NCI-H69 (cell line): ENCODE measurements around the gene GLT8D2.
"Not testable (repeated sequence)": the region's sequence is repeated elsewhere in the genome, so short reads cannot be mapped to it uniquely, and the experiment has no call there.

Source experiments
- DNase-seq: peaks from one replicate; lab custom pipeline; 2025; lab: John Stamatoyannopoulos, UW

GLT8D2 gene

GRCh38 chr12:104050436-104050835, 449 bp upstream of the GLT8D2 start:
- peak; percentile 61 for DNase-seq

GRCh38 chr12:104049278-104049902, 597 bp downstream of the GLT8D2 start:
- no peak for DNase-seq

GRCh38 chr12:104048811-104049210, 1.2 kb downstream of the GLT8D2 start:
- DNase-seq, result peak; percentile 23

- DNase-seq, result no peak
Observed at GRCh38 chr12:104048162-104048561, 1.8 kb downstream of the GLT8D2 start.

GRCh38 chr12:104046306-104046705, 3.7 kb downstream of the GLT8D2 start:
- no peak for DNase-seq

- DNase-seq, result no peak
Observed at GRCh38 chr12:104044158-104044557, 5.8 kb downstream of the GLT8D2 start.

- no peak for DNase-seq
Observed at GRCh38 chr12:104042580-104042979, 7.4 kb downstream of the GLT8D2 start.

- DNase-seq, result not testable (repeated sequence)
Observed at GRCh38 chr12:104039769-104040168, 10.2 kb downstream of the GLT8D2 start.

- not testable (repeated sequence) for DNase-seq
Observed at GRCh38 chr12:104036143-104036542, 13.8 kb downstream of the GLT8D2 start.

GRCh38 chr12:104030596-104030995, 19.4 kb downstream of the GLT8D2 start:
- DNase-seq, result not testable (repeated sequence)

GRCh38 chr12:104026841-104027599, 23.0 kb downstream of the GLT8D2 start:
- DNase-seq, result peak; percentile 19

GRCh38 chr12:104025771-104026170, 24.2 kb downstream of the GLT8D2 start:
- DNase-seq, result no peak

GRCh38 chr12:104024348-104024747, 25.6 kb downstream of the GLT8D2 start:
- DNase-seq, result no peak

GRCh38 chr12:104023710-104024109, 26.3 kb downstream of the GLT8D2 start:
- no peak for DNase-seq

- DNase-seq, result no peak
Observed at GRCh38 chr12:104022786-104023185, 27.2 kb downstream of the GLT8D2 start.

- DNase-seq, result not testable (repeated sequence)
Observed at GRCh38 chr12:104021862-104022261, 28.1 kb downstream of the GLT8D2 start.

GRCh38 chr12:104012331-104012730, 37.7 kb downstream of the GLT8D2 start:
- DNase-seq, result no peak

- DNase-seq, result no peak
Observed at GRCh38 chr12:104011253-104011652, 38.7 kb downstream of the GLT8D2 start.

GRCh38 chr12:104010606-104011169, 39.3 kb downstream of the GLT8D2 start:
- DNase-seq, result no peak

- no peak for DNase-seq
Observed at GRCh38 chr12:104010121-104010520, 39.9 kb downstream of the GLT8D2 start.

- no peak for DNase-seq
Observed at GRCh38 chr12:104006929-104007328, 43.1 kb downstream of the GLT8D2 start.

GRCh38 chr12:104003596-104003995, 46.4 kb downstream of the GLT8D2 start:
- no peak for DNase-seq

- DNase-seq, result no peak
Observed at GRCh38 chr12:104002686-104003085, 47.3 kb downstream of the GLT8D2 start.
